Measurements from ENCODE around the gene ZFAND3.
"Not testable (repeated sequence)": the region's sequence is repeated elsewhere in the genome, so short reads cannot be mapped to it uniquely, and the experiment has no call there.

The ZFAND3 gene

GRCh38 chr6:38016824-38017223 is 197.3 kb downstream of the ZFAND3 start:
- DNase-seq: no peak

GRCh38 chr6:38018755-38019165 is 199.2 kb downstream of the ZFAND3 start:
- DNase-seq: no peak

GRCh38 chr6:38020593-38020992 is 201.1 kb downstream of the ZFAND3 start:
- DNase-seq: no peak

GRCh38 chr6:38021029-38021428 is 201.5 kb downstream of the ZFAND3 start:
- DNase-seq: no peak

GRCh38 chr6:38021571-38021970 is 202.0 kb downstream of the ZFAND3 start:
- DNase-seq: no peak

GRCh38 chr6:38022688-38023087 is 203.2 kb downstream of the ZFAND3 start:
- no peak for DNase-seq

GRCh38 chr6:38024908-38025307 is 205.4 kb downstream of the ZFAND3 start:
- peak; percentile 45 for DNase-seq

- no peak for DNase-seq
Measured at GRCh38 chr6:38025451-38025850, 205.9 kb downstream of the ZFAND3 start.

GRCh38 chr6:38027685-38028373 is 208.3 kb downstream of the ZFAND3 start:
- DNase-seq: no peak

- DNase-seq: no peak
Measured at GRCh38 chr6:38030380-38030779, 210.9 kb downstream of the ZFAND3 start.

- DNase-seq: no peak
Measured at GRCh38 chr6:38032797-38033196, 213.3 kb downstream of the ZFAND3 start.

- DNase-seq: no peak
Measured at GRCh38 chr6:38033442-38033982, 214.0 kb downstream of the ZFAND3 start.

- DNase-seq: peak; percentile 65
Measured at GRCh38 chr6:38034274-38034914, 214.9 kb downstream of the ZFAND3 start.

GRCh38 chr6:38035478-38035877 is 216.0 kb downstream of the ZFAND3 start:
- DNase-seq: peak; percentile 17

- peak; percentile 36 for DNase-seq
Measured at GRCh38 chr6:38039502-38039901, 220.0 kb downstream of the ZFAND3 start.

GRCh38 chr6:38040254-38040653 is 220.7 kb downstream of the ZFAND3 start:
- DNase-seq: peak; percentile 29

GRCh38 chr6:38043259-38043753 is 223.8 kb downstream of the ZFAND3 start:
- DNase-seq: no peak

- no peak for DNase-seq
Measured at GRCh38 chr6:38045701-38046305, 226.3 kb downstream of the ZFAND3 start.

GRCh38 chr6:38047562-38047961 is 228.0 kb downstream of the ZFAND3 start:
- DNase-seq: no peak

GRCh38 chr6:38049861-38050397 is 230.4 kb downstream of the ZFAND3 start:
- not testable (repeated sequence) for DNase-seq

GRCh38 chr6:38051819-38052434 is 232.4 kb downstream of the ZFAND3 start:
- DNase-seq: no peak

- DNase-seq: no peak
Measured at GRCh38 chr6:38054527-38055202, 235.1 kb downstream of the ZFAND3 start.
